Bronchial epithelial cell (primary cell): ENCODE measurements around the gene CIP2A. TPM values are rescaled to one million over a fixed set of nuclear protein-coding genes. Genes with fewer than 3 reads are reported as not detected.

ENCODE experiments used
- DNase-seq: peaks from one replicate; pipeline ENCODE4 v3.0.0-alpha.2; 2010; ENCODE audit warnings: low read depth
- FAIRE-seq: peaks from 2 replicates; lab custom pipeline; 2011; peaks lifted over from hg19 to GRCh38; lab: Jason Lieb, UNC
- H3K27me3 ChIP-seq: 2 replicates; pipeline ENCODE4 v1.5.1; 2011; ENCODE audit warnings: low read length; ENCODE audit not compliant: control insufficient read depth, insufficient read depth
- H3K36me3 ChIP-seq: 2 replicates; pipeline ENCODE4 v1.5.1; 2011; ENCODE audit warnings: low read length; ENCODE audit not compliant: control insufficient read depth, insufficient read depth
- H3K4me3 ChIP-seq: 2 replicates; pipeline ENCODE4 v1.5.1; 2011; ENCODE audit warnings: mild to moderate bottlenecking, low read depth, low read length, control low read depth
- total RNA-seq: library from RNA; depleted of rRNA; stranded (reverse); fragments of >200 nt; gene quantifications from 2 replicates; pipeline ENCODE4 v1.2.1, GENCODE V29; 2014
- TF ChIP-seq, protein P1 (sequence below): IDR thresholded peaks from 2 replicates; pipeline ENCODE4 v1.5.1; 2011; ENCODE audit warnings: mild to moderate bottlenecking, moderate library complexity, low read length, control low read depth, inconsistent platforms; ENCODE audit not compliant: insufficient read depth, severe bottlenecking

CIP2A gene
- total RNA-seq, 1 donor from 2014 or later = 0.79 TPM

GRCh38 chr3:108599677-108600409 is 10.6 kb upstream of the CIP2A start:
- no peak overlapping the region for H3K4me3 ChIP-seq
- FAIRE-seq = no peak
- no peaks in the 10 kb centered on the region for H3K36me3 ChIP-seq
- DNase-seq = no peak
- no peaks in the 10 kb centered on the region for H3K27me3 ChIP-seq
- TF ChIP-seq, protein P1, sequence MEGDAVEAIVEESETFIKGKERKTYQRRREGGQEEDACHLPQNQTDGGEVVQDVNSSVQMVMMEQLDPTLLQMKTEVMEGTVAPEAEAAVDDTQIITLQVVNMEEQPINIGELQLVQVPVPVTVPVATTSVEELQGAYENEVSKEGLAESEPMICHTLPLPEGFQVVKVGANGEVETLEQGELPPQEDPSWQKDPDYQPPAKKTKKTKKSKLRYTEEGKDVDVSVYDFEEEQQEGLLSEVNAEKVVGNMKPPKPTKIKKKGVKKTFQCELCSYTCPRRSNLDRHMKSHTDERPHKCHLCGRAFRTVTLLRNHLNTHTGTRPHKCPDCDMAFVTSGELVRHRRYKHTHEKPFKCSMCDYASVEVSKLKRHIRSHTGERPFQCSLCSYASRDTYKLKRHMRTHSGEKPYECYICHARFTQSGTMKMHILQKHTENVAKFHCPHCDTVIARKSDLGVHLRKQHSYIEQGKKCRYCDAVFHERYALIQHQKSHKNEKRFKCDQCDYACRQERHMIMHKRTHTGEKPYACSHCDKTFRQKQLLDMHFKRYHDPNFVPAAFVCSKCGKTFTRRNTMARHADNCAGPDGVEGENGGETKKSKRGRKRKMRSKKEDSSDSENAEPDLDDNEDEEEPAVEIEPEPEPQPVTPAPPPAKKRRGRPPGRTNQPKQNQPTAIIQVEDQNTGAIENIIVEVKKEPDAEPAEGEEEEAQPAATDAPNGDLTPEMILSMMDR = no peak

DNA sequence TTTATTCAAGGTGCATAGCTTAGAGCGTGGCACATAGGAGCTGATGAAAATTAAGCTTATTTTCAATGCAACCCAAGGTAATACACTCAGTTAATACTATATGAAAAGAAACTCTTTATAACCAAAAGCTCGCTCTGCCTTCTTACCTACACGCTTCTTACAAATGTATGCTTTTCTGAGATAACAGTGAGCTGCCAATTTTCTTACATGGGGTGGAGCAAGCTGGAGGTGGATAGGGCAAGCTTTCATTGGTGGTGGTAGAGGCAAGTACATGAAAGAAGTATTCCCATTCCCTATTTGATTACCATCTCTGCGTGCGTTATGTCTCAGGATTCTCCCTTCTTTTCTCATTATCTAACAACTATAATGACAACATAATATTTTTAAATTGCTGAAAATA is 9.1 kb upstream of the CIP2A start:
- Histone ChIP-seq H3K4me3 (no peak overlapping the region), H3K27me3 (no peaks in the 10 kb centered on the region), H3K36me3 (no peaks in the 10 kb centered on the region)
- no peak for FAIRE-seq
- TF ChIP-seq, protein P1 = no peak
- DNase-seq = no peak

GRCh38 chr3:108595321-108595720 is 6.1 kb upstream of the CIP2A start:
- no peaks in the 10 kb centered on the region for H3K27me3 ChIP-seq
- DNase-seq (no peak), FAIRE-seq (no peak)
- no peak overlapping the region for H3K4me3 ChIP-seq
- TF ChIP-seq, protein P1 = no peak
- no peaks in the 10 kb centered on the region for H3K36me3 ChIP-seq

DNA sequence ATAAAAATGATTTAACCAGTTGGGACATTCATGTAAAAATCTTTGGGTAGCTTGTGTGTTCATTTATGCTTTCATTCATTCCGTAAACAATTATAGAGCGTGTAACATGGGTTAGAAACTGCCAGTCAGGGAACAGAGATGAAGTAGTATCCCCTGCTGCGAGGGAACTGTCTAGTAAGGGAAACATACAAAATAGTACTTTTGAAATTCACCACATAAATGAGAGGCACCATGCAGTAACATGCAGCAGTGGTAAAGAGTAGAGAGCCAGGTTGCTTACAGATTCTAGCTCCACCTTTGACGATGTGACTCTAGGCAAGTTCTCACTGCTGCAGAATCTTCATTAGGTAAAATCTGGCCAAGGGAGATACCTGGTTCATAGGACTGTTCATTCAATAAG is 1.2 kb upstream of the CIP2A start:
- TF ChIP-seq, protein P1 = no peak
- Histone ChIP-seq H3K4me3 (no peak overlapping the region), H3K27me3 (no peaks in the 10 kb centered on the region), H3K36me3 (no peaks in the 10 kb centered on the region)
- peak; percentile 11 for DNase-seq
- no peak for FAIRE-seq

DNA sequence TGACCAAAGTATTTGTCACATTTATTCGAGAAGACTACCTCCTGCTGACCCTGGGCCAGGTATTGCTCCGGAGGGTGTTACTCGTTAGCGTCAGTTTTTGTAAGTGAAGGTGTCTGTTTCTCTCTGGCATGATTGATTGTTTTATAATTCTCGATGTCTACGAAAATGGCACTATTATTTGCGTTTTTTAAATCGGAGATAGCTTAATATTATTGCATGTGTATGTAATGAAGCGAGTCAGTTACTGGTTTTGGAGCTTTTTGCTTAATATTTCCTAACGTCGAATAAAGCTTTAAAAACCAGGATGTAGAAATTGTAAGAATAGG is 723 bp upstream of the CIP2A start:
- no peaks in the 10 kb centered on the region for H3K27me3 ChIP-seq
- peak overlapping the region; percentile 52 for H3K4me3 ChIP-seq
- FAIRE-seq (no peak), DNase-seq (no peak)
- H3K36me3 ChIP-seq = no peaks in the 10 kb centered on the region
- TF ChIP-seq, protein P1 = no peak

DNA sequence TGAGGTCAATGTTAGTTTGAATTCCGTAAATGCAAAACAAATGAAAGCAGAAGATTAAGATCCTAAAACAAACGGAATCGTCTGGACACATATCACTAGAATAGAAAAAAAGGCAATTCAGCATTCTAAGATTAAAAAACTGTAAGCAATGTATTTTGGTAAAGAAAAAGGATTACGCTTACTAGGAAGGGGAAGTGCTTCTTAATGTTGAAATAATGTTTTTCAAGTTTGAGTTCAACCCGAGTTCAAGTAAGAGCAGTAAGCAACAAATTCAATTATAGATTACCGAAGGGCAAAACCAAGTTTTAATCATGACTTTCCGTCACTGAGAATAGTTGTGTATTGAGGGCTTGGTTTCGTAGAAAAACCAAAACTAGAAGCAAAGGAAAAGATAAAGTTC is 637 bp downstream of the CIP2A start:
- Histone ChIP-seq H3K36me3 (no peaks in the 10 kb centered on the region), H3K4me3 (peak overlapping the region; percentile 52), H3K27me3 (no peaks in the 10 kb centered on the region)
- FAIRE-seq (no peak), DNase-seq (peak; percentile 17)
- TF ChIP-seq, protein P1 = no peak
